Right atrium auricular region (tissue), 2 donors: ENCODE data around the gene TMEM129. TPM values are rescaled to one million over a fixed set of nuclear protein-coding genes. Genes with fewer than 3 reads are reported as not detected.

Experiments used
- DNase-seq: peaks from one replicate; pipeline ENCODE4 v3.0.0-alpha.2; 2019; ENCODE audit warnings: low spot score
- H3K27ac ChIP-seq, 2 donors: fragments of 200-600 bp; sonication (generic); 1 replicate in 1 of 2; 2 replicates in 1 of 2; pipeline ENCODE4 v1.5.1; 2016 to 2019
- H3K27me3 ChIP-seq, 2 donors: fragments of 200-600 bp; sonication (generic); one replicate each; pipeline versions ENCODE4 v1.5.1 to v1.6.0; 2017 to 2019
- H3K36me3 ChIP-seq: fragments of 200-600 bp; sonication (generic); one replicate; pipeline ENCODE4 v1.5.1; 2016
- H3K4me1 ChIP-seq, 2 donors: fragments of 200-600 bp; sonication (generic); one replicate each; pipeline versions ENCODE4 v1.5.1 to v1.6.0; 2017 to 2019
- H3K4me3 ChIP-seq, 2 donors: fragments of 200-600 bp; sonication (generic); 1 replicate in 1 of 2; 2 replicates in 1 of 2; pipeline ENCODE4 v1.5.1; 2017 to 2019; ENCODE audit warnings: mild to moderate bottlenecking in 1 of 2, moderate library complexity in 1 of 2
- H3K9me3 ChIP-seq, 2 donors: fragments of 200-600 bp; sonication (generic); one replicate each; pipeline ENCODE4 v1.5.1; 2019
- CTCF ChIP-seq, 2 donors: fragments of 200-600 bp; sonication (generic); IDR thresholded peaks; one replicate each; pipeline ENCODE4 v1.5.1; 2019; ENCODE audit warnings: antibody characterized with exemption in 2 of 2
- total RNA-seq, 2 donors: library from RNA; depleted of rRNA; stranded (reverse); fragments of >200 nt; gene quantifications; one replicate each; pipeline ENCODE4 v1.1.0, GENCODE V29; 2016

Gene TMEM129
- total RNA-seq, 2 donors from 2014 or later, result 59.0 to 75.4 TPM

- H3K9me3 ChIP-seq, result no peaks in the 10 kb centered on the region
- no peaks in the 10 kb centered on the region for H3K27me3 ChIP-seq
- H3K4me3 ChIP-seq, result no peak overlapping the region
- TF ChIP-seq CTCF (IDR thresholded peaks at IDR 0.05), result no peak
- peaks cover 18% of the 10 kb centered on the region for H3K36me3 ChIP-seq
- peaks cover 0 to 70% of the 10 kb centered on the region in 2 donors for H3K4me1 ChIP-seq
- no peak for DNase-seq
- H3K27ac ChIP-seq, result peak overlapping the region; percentile 13 to 26
These were observed 5.9 kb downstream of the TMEM129 start for GRCh38 chr4:1715002-1715758.

GRCh38 chr4:1714303-1715001, 6.7 kb downstream of the TMEM129 start:
- H3K4me1 ChIP-seq, result peaks cover 0 to 63% of the 10 kb centered on the region in 2 donors
- no peak for TF ChIP-seq CTCF (IDR thresholded peaks at IDR 0.05)
- H3K4me3 ChIP-seq, result no peak overlapping the region
- no peaks in the 10 kb centered on the region for H3K9me3 ChIP-seq
- no peak for DNase-seq
- H3K27me3 ChIP-seq, result no peaks in the 10 kb centered on the region
- peaks cover 18% of the 10 kb centered on the region for H3K36me3 ChIP-seq
- H3K27ac ChIP-seq, result peak overlapping the region in 1 of 2 donors; percentile 7

- H3K4me1 ChIP-seq, result peaks cover 0 to 51% of the 10 kb centered on the region in 2 donors
- H3K36me3 ChIP-seq, result peaks cover 16% of the 10 kb centered on the region
- H3K27me3 ChIP-seq, result no peaks in the 10 kb centered on the region
- H3K9me3 ChIP-seq, result no peaks in the 10 kb centered on the region
- TF ChIP-seq CTCF (IDR thresholded peaks at IDR 0.05), result no peak
- H3K4me3 ChIP-seq, result peak overlapping the region; percentile 93 to 96
- DNase-seq, result no peak
- H3K27ac ChIP-seq, result peak overlapping the region; percentile 99
These were observed 7.9 kb downstream of the TMEM129 start for GRCh38 chr4:1713003-1713851.

- H3K4me1 ChIP-seq, result peaks cover 0 to 43% of the 10 kb centered on the region in 2 donors
- TF ChIP-seq CTCF (IDR thresholded peaks at IDR 0.05), result no peak
- DNase-seq, result peak; percentile 96
These were observed 8.7 kb downstream of the TMEM129 start, which contains the start of gene SLBP for GRCh38 chr4:1712216-1713002. SLBP (minus strand) TSS chr4:1712319; CDS start chr4:1712188, 131 bp downstream.

More at GRCh38 chr4:1712216-1713002, 8.7 kb downstream of the TMEM129 start, which contains the start of gene SLBP:
- H3K27ac ChIP-seq, result peak within 1 kb of the TSS; percentile 99
- H3K36me3 ChIP-seq, result peaks cover 9% of the 10 kb centered on the region
- no peaks in the 10 kb centered on the region for H3K9me3 ChIP-seq
- H3K4me3 ChIP-seq, result peak within 1 kb of the TSS; percentile 93 to 96
- H3K27me3 ChIP-seq, result no peaks in the 10 kb centered on the region
